ENCODE data around the gene TCF7L1.

The TCF7L1 gene

GRCh38 chr2:85163675-85164074 lies 30.5 kb downstream of the TCF7L1 start:
- no peak for DNase-seq (ENCODE audit: low read depth)

- DNase-seq (ENCODE audit: low read depth): no peak
Measured at GRCh38 chr2:85164145-85164569, 31.0 kb downstream of the TCF7L1 start.

GRCh38 chr2:85165088-85165690 lies 32.0 kb downstream of the TCF7L1 start:
- no peak for DNase-seq (ENCODE audit: low read depth)

- DNase-seq (ENCODE audit: low read depth): no peak
Measured at GRCh38 chr2:85166021-85166420, 32.8 kb downstream of the TCF7L1 start.

- no peak for DNase-seq (ENCODE audit: low read depth)
Measured at GRCh38 chr2:85167479-85167878, 34.3 kb downstream of the TCF7L1 start.

- no peak for DNase-seq (ENCODE audit: low read depth)
Measured at GRCh38 chr2:85168942-85169341, 35.8 kb downstream of the TCF7L1 start.

- no peak for DNase-seq (ENCODE audit: low read depth)
Measured at GRCh38 chr2:85169581-85169980, 36.4 kb downstream of the TCF7L1 start.

GRCh38 chr2:85170938-85171475 lies 37.8 kb downstream of the TCF7L1 start:
- DNase-seq (ENCODE audit: low read depth): no peak

- no peak for DNase-seq (ENCODE audit: low read depth)
Measured at GRCh38 chr2:85171916-85172315, 38.7 kb downstream of the TCF7L1 start.

- no peak for DNase-seq (ENCODE audit: low read depth)
Measured at GRCh38 chr2:85173909-85174308, 40.7 kb downstream of the TCF7L1 start.

- DNase-seq (ENCODE audit: low read depth): no peak
Measured at GRCh38 chr2:85174943-85175342, 41.8 kb downstream of the TCF7L1 start.

- DNase-seq (ENCODE audit: low read depth): no peak
Measured at GRCh38 chr2:85175369-85176299, 42.4 kb downstream of the TCF7L1 start.

- no peak for DNase-seq (ENCODE audit: low read depth)
Measured at GRCh38 chr2:85177031-85177824, 44.0 kb downstream of the TCF7L1 start.

- DNase-seq (ENCODE audit: low read depth): no peak
Measured at GRCh38 chr2:85178154-85178553, 45.0 kb downstream of the TCF7L1 start.

GRCh38 chr2:85178980-85179411 lies 45.8 kb downstream of the TCF7L1 start:
- no peak for DNase-seq (ENCODE audit: low read depth)

- no peak for DNase-seq (ENCODE audit: low read depth)
Measured at GRCh38 chr2:85179541-85179940, 46.3 kb downstream of the TCF7L1 start.

- DNase-seq (ENCODE audit: low read depth): no peak
Measured at GRCh38 chr2:85180322-85181133, 47.3 kb downstream of the TCF7L1 start.

- no peak for DNase-seq (ENCODE audit: low read depth)
Measured at GRCh38 chr2:85181134-85181631, 48.0 kb downstream of the TCF7L1 start.

GRCh38 chr2:85181844-85182456 lies 48.8 kb downstream of the TCF7L1 start:
- DNase-seq (ENCODE audit: low read depth): no peak

- no peak for DNase-seq (ENCODE audit: low read depth)
Measured at GRCh38 chr2:85183076-85183475, 49.9 kb downstream of the TCF7L1 start.

GRCh38 chr2:85183479-85183878 lies 50.3 kb downstream of the TCF7L1 start:
- no peak for DNase-seq (ENCODE audit: low read depth)
